ENCODE measurements around the gene SDC3.

Gene SDC3

GRCh38 chr1:30864681-30865080 lies 43.9 kb downstream of the SDC3 start:
- no peaks in the 10 kb centered on the region for H3K79me2 ChIP-seq (ENCODE audit: low read length)
- no peak overlapping the region for H3K4me2 ChIP-seq (ENCODE audit: low read length)
- no peaks in the 10 kb centered on the region for H3K36me3 ChIP-seq (replicated peaks; ENCODE audit: low read depth, low read length)
- H3K9ac ChIP-seq (ENCODE audit: low read length), result no peak overlapping the region
- TF ChIP-seq EZH2phosphoT487 (IDR thresholded peaks at IDR 0.05; ENCODE audit: low read depth), result no peak
- TF ChIP-seq, protein P1, sequence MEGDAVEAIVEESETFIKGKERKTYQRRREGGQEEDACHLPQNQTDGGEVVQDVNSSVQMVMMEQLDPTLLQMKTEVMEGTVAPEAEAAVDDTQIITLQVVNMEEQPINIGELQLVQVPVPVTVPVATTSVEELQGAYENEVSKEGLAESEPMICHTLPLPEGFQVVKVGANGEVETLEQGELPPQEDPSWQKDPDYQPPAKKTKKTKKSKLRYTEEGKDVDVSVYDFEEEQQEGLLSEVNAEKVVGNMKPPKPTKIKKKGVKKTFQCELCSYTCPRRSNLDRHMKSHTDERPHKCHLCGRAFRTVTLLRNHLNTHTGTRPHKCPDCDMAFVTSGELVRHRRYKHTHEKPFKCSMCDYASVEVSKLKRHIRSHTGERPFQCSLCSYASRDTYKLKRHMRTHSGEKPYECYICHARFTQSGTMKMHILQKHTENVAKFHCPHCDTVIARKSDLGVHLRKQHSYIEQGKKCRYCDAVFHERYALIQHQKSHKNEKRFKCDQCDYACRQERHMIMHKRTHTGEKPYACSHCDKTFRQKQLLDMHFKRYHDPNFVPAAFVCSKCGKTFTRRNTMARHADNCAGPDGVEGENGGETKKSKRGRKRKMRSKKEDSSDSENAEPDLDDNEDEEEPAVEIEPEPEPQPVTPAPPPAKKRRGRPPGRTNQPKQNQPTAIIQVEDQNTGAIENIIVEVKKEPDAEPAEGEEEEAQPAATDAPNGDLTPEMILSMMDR (IDR thresholded peaks at IDR 0.05; ENCODE audit: low read depth, low read length), result no peak
- no peaks in the 10 kb centered on the region for H3K9me3 ChIP-seq (ENCODE audit: insufficient read depth, low read length)
- H3K4me1 ChIP-seq (ENCODE audit: low read length), result peaks cover 8% of the 10 kb centered on the region
- no peak overlapping the region for H2AFZ ChIP-seq (ENCODE audit: low read depth, low read length)
- H3K27me3 ChIP-seq (ENCODE audit: low read depth, low read length), result no peaks in the 10 kb centered on the region
- no peak overlapping the region for H3K4me3 ChIP-seq (ENCODE audit: low read length)
- H3K27ac ChIP-seq (ENCODE audit: low read length), result no peak overlapping the region
- no peaks in the 10 kb centered on the region for H4K20me1 ChIP-seq (ENCODE audit: insufficient read depth, low read length)

GRCh38 chr1:30863858-30864604 lies 44.5 kb downstream of the SDC3 start:
- no peak overlapping the region for H2AFZ ChIP-seq (ENCODE audit: low read depth, low read length)
- no peaks in the 10 kb centered on the region for H3K27me3 ChIP-seq (ENCODE audit: low read depth, low read length)
- peaks cover 8% of the 10 kb centered on the region for H3K4me1 ChIP-seq (ENCODE audit: low read length)
- no peak overlapping the region for H3K4me3 ChIP-seq (ENCODE audit: low read length)
- no peaks in the 10 kb centered on the region for H3K9me3 ChIP-seq (ENCODE audit: insufficient read depth, low read length)
- H3K36me3 ChIP-seq (replicated peaks; ENCODE audit: low read depth, low read length), result no peaks in the 10 kb centered on the region
- no peak overlapping the region for H3K9ac ChIP-seq (ENCODE audit: low read length)
- H4K20me1 ChIP-seq (ENCODE audit: insufficient read depth, low read length), result no peaks in the 10 kb centered on the region
- H3K79me2 ChIP-seq (ENCODE audit: low read length), result no peaks in the 10 kb centered on the region
- H3K27ac ChIP-seq (ENCODE audit: low read length), result no peak overlapping the region
- peak overlapping the region; percentile 35 for H3K4me2 ChIP-seq (ENCODE audit: low read length)
- TF ChIP-seq EZH2phosphoT487 (IDR thresholded peaks at IDR 0.05; ENCODE audit: low read depth), result no peak

DNA sequence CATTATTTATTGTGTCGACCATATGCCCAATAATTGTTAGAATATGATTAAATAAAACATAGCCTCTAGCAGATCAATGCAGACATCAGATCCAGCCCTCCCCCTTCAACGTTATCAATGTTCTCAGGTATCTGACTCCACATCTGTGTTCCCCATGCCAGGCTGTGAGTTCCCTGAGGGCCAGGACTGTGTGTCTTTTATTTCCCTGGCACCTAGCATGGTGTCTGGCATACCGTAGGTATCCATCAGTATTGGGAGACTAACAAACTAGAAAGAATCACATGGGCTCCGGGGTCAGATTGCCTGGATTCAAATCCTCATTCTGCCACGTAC lies 48.3 kb downstream of the SDC3 start:
- Histone ChIP-seq H3K36me3 (replicated peaks; ENCODE audit: low read depth, low read length) (no peaks in the 10 kb centered on the region), H3K9ac (ENCODE audit: low read length) (no peak overlapping the region), H3K4me2 (ENCODE audit: low read length) (no peak overlapping the region), H2AFZ (ENCODE audit: low read depth, low read length) (no peak overlapping the region), H3K4me3 (ENCODE audit: low read length) (no peak overlapping the region), H3K4me1 (ENCODE audit: low read length) (peaks cover 22% of the 10 kb centered on the region), H3K27ac (ENCODE audit: low read length) (no peak overlapping the region), H4K20me1 (ENCODE audit: insufficient read depth, low read length) (no peaks in the 10 kb centered on the region), H3K79me2 (ENCODE audit: low read length) (no peaks in the 10 kb centered on the region), H3K9me3 (ENCODE audit: insufficient read depth, low read length) (no peaks in the 10 kb centered on the region), H3K27me3 (ENCODE audit: low read depth, low read length) (peaks cover 8% of the 10 kb centered on the region; the same call in 1 of the 2 replicates)
- TF ChIP-seq EZH2phosphoT487 (IDR thresholded peaks at IDR 0.05; ENCODE audit: low read depth), result no peak
- TF ChIP-seq, protein P1 (IDR thresholded peaks at IDR 0.05; ENCODE audit: low read depth, low read length), result no peak

DNA sequence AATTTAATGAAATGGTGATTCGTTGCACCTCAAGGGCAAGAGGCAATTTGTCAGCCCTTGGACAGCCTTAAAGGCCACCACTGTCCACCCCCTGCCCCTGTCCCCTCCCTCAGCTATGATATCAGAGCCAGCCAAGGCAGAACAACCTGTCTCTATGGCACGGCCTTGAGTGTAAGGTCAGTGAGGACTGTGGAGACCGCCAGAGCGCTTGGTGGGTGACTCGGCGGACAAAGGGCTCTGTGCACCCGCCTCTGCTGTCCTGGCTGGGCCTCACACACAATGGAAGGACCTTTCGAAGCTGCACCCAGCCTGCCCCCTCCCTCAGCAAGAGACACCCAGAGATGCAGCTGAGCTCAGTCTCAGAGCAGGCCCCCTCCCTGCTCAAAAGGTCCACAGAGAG lies 50.6 kb downstream of the SDC3 start:
- Histone ChIP-seq H3K9ac (ENCODE audit: low read length) (no peak overlapping the region), H3K4me2 (ENCODE audit: low read length) (no peak overlapping the region), H3K27ac (ENCODE audit: low read length) (no peak overlapping the region), H3K4me3 (ENCODE audit: low read length) (no peak overlapping the region), H3K9me3 (ENCODE audit: insufficient read depth, low read length) (no peaks in the 10 kb centered on the region), H3K27me3 (ENCODE audit: low read depth, low read length) (peaks cover 9% of the 10 kb centered on the region; the same call in 1 of the 2 replicates), H3K36me3 (replicated peaks; ENCODE audit: low read depth, low read length) (no peaks in the 10 kb centered on the region), H3K4me1 (ENCODE audit: low read length) (peaks cover 22% of the 10 kb centered on the region), H4K20me1 (ENCODE audit: insufficient read depth, low read length) (no peaks in the 10 kb centered on the region), H3K79me2 (ENCODE audit: low read length) (no peaks in the 10 kb centered on the region), H2AFZ (ENCODE audit: low read depth, low read length) (no peak overlapping the region)
- TF ChIP-seq EZH2phosphoT487 (IDR thresholded peaks at IDR 0.05; ENCODE audit: low read depth), result no peak
- TF ChIP-seq, protein P1 (IDR thresholded peaks at IDR 0.05; ENCODE audit: low read depth, low read length), result no peak

Data from OCI-LY3 (cell line).